T follicular helper cell (primary cell): Measurements from ENCODE around the gene MUSK.
"Not testable (repeated sequence)": the region's sequence is repeated elsewhere in the genome, so short reads cannot be mapped to it uniquely, and the experiment has no call there.

Experiments
- DNase-seq: peaks from one replicate; pipeline ENCODE4 v3.0.0-alpha.2; 2020; ENCODE audit warnings: low read depth

The MUSK gene

DNA sequence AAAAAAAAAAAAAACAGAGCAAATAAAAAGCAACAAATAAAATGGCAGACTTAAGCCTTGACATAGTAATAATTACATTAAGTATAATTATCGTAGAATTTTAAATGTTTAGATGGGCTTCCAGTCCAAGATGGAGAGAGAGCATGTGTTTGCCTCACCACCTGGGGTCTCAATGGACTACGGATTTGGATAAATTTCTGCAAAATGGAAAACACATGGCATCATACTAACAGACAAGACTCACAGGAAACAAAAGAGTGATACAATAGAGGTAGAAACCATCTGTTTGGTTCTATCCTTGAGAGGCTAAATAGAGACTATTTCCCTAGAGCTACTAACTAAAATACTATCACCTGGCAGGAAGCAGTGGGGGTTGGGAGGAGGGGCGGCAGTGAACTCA is 144.3 kb downstream of the MUSK start:
- no peak for DNase-seq

DNA sequence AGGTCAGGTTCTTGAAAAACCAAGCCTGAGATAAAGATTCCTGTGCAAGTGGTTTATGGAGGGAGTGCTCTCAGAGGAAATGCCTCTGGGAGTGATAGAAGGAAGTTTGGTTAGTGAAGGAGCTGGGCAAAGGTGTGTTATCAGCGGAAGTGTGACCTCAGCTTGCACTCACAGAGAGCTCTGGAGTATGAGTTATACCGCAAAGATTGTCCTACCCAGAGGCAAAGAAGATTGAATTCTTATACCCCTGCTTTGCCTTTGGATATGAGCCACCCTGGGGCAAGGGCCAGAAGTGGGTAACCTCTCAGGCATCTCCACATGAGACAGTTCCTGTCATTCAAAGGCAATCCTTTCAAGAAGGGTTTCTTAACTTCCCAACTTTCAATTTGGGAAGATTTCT is 145.6 kb downstream of the MUSK start:
- no peak for DNase-seq

DNA sequence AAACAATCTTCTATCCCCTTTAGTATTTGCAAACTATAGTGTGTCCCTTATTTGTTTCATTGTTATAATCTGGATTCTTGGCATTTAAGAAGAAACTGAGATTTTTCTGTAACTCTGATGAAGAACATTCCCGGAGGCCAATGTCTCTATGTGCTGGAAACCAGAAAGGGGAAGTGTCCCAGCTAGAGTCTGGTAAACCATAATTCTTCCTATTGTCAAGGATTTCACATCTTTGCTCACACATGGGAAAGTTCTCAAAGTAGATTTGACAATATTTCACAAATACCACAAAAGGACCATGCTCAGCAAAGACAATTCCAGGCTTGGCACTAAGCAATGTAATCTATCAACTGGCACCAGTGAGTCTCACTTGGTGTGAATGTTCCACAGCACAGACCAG is 146.8 kb downstream of the MUSK start:
- no peak for DNase-seq

DNA sequence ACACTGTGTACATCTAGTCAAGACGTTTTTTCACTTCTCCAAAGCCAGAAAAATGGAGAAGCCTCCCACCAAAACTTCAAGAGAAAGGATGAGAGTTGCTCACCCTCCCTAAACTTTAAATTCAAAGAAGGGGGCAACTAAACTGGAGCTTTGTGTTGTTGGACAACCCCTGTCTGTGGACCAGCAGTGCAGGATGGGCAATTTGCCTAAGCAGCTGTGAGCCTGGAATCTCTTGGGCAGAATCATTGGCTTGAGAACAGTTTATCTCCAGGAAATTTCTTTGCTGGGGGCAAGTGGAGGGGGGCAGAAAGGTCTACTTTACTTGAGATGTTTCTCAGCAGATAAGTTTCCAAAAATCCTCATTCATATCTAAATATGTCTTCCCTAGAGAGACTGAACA is 151.8 kb downstream of the MUSK start:
- DNase-seq: no peak

DNA sequence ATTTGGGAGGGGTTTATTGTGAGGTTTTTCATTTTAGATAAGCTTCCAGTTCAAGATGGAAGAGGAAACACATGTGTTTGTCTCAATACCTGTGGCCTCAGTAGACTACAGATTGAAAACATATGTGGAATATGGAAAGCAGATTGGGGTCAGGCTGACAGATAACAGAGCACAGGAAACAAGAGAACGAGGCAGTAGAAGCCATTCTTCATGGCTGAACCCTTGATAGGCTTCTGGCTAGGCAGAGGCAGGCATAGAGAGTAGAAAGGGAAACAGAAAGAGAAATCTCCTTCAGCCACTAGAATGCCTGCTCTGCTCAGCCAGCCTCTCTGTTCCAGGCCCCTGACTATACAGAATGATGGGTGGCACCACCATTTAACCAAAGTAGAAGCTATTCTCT is 152.5 kb downstream of the MUSK start:
- no peak for DNase-seq

DNA sequence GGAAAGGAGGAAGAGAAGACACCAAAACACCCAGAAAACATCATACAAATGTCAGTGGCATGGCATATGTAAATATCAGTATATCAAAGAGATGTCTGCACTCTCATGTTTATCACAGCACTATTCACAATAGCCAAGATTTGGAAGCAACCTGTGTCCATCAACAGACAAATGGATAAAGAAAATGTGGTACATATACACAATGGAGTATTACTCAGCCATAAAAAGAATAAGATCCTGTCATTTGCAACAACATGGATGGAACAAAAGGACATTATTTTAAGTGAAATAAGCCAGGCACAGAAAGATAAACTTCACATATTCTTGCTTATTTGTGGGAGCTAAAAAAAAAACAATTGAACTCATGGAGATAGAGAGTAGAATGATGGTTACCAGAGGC is 156.5 kb downstream of the MUSK start:
- DNase-seq: not testable (repeated sequence)

DNA sequence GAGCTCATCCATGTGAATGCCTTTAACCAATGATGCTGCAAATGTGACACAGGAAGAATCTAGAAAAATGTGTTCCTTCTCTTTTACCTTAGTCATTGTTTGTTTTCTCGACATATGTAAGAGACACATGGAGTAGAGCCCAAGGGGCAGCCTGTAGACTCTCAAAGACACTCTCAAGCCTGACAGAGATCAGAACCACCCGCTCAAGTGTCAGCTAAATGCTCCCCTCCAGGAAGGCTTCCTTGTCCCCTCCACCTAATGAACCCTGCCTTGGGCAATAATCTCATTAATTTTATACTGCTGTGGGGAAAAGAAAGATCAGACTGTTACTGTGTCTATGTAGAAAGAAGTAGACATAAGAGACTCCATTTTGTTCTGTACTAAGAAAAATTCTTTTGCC is 157.4 kb downstream of the MUSK start:
- no peak for DNase-seq

DNA sequence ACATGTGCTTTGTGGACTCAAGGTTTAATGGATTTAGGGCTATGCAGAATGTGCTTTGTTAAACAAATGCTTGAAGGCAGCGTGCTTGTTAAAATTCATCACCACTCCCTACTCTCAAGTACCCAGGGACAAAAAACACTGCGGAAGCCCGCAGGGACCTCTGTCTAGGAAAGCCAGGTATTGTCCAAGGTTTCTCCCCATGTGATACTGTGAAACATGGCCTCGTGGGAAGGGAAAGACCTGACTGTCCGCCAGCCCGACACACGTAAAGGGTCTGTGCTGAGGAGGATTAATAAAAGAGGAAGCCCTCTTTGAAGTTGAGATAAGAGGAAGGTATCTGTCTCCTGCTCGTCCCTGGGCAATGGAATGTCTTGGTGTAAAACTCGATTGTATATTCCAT is 157.8 kb downstream of the MUSK start:
- not testable (repeated sequence) for DNase-seq

DNA sequence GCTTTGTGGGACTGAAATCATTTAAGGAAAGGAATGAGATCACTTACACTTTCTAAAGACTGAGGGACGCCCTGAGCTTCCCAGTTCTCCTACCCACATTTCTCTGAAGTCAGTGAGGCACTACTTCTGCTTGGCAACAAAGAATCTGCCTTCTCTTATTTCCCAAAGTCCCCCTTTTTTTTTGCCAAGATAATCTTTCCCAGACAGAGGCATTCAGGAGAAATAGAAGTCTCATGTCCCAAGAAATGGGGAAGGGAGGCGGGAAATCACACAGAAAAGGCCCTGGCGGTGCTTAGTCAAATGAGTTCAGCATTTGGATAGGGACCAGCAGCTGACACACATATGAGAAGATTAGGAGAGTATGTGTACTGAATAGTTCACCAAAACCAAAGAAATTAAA is 159.7 kb downstream of the MUSK start:
- no peak for DNase-seq

DNA sequence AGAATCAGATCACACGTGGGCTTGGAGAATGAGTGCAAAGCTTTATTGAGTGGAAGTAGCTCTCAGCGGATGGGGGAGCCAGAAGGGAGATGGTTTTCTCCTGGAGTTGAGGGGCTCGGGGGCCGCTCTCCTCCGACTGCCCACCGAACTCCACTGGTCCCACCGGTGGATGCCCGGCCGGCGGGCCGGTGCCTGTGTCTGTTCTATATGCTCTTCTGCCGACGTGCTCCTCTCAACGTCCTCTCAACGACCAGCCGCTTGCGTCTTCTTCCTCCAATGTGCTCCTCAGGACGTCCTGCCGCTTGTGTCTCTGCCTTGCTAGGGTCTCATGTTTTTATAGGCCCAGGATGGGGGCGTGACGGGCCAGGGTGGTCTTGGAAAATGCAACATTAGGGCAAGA is 161.9 kb downstream of the MUSK start:
- DNase-seq: no peak

DNA sequence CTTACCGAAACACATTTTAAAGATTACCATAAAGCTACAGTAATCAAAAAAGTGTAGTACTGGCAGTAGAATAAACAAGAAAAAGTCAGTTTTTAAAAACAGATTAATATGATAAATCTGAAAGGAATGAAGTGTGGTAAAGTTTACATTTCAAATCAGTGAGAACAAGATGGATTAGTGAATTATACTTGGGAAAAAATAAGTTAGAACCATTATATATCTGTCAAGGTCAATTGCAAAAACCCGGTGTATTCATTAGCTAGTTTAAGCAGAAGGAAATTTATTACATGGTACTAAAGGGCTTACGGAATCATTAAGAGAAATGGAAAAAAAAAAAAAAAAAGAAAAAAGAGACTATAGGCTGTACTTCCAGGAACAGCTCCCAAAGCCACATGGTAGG is 164.3 kb downstream of the MUSK start:
- no peak for DNase-seq

DNA sequence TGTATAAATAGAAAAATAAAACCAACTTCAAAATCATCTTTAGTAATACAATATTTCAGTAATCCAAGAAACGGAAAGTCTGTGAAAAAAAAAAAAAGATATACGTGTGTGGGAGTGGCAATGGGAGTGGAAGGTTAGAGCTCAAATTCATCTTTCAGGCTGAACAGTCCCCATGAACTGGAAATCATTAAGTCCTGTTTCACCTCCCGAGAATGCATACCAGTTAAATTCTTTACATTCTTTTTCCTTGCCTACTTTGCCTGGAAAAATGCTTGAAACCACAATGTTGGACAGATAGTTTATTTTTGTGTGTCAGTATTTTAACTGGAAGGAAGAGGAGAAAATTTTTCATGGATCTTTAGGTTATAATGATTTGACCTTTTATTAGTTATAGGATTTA is 166.8 kb downstream of the MUSK start:
- no peak for DNase-seq

DNA sequence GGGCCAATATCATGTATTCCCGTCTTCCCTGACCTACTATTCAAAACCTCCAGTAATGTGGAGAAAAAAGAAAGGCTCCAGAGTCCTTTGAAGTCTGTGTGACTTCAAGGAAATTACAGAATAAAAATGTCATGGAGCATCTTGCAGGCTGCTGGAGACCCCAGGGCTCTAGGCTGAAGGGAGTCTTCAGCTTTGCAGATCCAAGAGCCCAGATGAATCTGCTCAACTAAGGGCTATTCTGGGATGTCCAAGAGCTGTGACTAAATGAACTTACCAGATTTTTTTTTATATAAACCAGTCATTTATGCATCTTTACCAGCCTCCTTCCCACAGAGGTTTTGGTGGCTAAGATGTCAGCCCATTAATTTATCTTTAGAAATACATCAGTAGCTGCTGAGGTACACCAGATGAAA is 167.3 kb downstream of the MUSK start:
- DNase-seq: no peak

DNA sequence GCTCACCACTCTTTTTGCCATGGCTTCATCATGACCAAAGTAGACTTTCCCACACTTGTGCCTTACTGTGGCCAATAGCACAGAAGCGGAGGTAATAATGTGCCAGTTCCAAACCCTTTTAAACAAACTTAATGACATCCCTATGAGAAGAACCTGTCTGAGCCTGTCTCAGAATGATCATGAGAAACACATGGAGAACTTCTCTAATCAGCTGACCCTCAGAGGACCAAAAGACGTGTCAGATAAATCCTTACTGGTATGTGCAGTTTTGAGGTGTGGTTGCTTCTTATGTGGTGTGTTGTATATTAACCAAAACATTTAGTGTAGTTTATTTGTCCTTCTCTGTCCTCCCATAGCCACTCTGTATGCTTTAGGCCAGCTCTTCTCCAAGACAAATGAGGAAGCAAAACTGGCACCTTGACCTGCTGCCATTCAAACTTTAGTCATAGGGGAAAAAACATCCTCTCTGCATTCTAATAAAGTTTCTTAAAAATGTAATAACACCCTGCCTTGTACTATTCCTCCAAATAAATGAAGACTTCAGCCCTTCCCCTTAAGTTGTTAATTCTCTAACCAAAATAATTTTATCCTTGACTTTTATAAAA is 168.9 kb downstream of the MUSK start:
- no peak for DNase-seq

DNA sequence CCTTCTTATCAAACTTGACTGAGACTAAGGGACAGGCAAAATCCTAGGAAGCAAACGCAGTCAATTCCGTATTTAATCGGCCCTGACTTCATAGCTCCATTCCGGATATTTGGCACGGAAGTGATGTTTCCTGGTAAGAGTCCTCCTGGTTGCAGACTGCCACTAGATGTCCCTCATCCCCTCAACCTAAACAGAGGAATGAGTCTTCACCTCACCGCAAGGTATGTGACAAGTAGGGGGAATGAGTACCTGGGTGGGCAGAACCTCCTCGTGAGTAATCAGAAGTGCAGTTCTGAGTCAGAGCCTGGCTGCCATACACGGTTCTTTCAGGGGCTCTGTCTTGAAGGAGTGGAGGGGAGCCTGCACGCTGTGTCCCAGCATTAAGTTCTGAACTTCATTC is 173.6 kb downstream of the MUSK start:
- DNase-seq: no peak

DNA sequence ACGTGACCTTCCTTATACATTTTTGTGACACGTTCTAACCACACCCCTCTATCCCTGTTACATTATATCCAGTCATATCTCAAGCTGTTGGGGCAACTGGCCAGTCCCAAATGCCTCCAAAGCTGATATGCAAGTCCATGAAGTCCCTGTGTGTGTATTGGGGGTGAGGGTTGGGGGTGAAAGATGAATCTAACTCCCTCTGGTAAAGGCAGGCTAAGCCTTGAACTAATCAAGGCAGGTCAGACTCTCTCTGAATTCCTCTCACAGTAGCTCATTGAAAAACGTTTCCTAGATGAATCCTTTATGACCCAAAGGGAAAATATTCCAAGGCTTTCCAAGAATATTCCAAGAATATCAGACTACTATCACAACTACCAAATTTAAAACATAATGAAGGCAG is 174.4 kb downstream of the MUSK start:
- no peak for DNase-seq

DNA sequence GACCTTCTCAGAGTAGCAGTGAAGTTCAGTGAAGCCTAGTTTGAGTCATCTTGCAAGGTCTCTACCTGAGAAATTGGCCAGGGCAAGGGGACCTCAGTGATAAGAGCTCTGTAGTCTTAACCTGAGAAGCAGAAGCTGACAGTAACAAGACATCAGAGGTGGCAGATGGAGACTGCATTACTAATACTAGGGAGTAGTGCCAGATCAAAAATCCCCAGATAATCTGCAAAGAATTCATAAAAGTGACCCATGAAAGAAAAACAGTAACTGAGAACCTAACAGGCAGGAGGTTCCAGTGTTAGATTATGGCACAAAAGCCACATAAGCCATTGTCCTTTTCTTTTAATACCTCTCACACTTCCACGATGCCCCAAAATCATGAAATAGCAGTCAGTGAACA is 175.5 kb downstream of the MUSK start:
- no peak for DNase-seq

DNA sequence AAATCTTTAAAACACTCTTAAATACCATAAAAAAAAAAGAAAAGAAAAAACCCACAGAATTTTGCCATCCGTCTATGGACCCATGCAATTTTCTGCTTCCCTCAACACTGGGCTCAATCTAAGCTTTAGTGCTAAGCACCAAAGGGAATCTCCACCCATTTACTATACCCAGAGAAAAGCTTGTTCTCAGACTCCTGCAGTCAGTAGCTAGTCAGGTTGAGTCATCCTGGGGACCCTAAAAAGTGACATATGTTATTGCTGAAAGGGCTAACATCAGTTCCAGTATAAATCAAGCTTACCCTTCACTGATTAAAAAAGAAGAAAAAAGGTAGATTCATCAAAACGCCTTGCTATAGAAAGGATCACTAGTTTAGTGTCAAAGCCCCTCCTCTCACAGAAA is 177.6 kb downstream of the MUSK start:
- no peak for DNase-seq

DNA sequence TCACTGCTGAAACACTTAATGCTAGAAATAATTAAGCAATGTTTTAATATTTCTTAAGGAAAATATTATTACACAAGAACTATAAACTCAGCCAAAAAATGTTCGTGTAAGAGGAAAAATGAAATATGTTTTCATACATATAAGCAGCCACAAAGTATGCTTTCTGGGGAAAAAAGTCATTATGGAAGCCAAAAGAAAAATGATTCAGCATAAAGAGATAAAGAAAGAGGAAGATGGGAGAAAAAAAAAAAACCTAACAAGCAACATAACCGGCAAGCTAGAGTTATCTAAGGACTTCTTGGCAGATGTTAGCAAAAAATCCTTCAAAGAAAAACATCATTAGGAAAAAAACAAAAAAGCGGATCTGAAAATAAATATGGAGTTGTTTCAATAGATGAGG is 179.1 kb downstream of the MUSK start:
- DNase-seq: no peak

DNA sequence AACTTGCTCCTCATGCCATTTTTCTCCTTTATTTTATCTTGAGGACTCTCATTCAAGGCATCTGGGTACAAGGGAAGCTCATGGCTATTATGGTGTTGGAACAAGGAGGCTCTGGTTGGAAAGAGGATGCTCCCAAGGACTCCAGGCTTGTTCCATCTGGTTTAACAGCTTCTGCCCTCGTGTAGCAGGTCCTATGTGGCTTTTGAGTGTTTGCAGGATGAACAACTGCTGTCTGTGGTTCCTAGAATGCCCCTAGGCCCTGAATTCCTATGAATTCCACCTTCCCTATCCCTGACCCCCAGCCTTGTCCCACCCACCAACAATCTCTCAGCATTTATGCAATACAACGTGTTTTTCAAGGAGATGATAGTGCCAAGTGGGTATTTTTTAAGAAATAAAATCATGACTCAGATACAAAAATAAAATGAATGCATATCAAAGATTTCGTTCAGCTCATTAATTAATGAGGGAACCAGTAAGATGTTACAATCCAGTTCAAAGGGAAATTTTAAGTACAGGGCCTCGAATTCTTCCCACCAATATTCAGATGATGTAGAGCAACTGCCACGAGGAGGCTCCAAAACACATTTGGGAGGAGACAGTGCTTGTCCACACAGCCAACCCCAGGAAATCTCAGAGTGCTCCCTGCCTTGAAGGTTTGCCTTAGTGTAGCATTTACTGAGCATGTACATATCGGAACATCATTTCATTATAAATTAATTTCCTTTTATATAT is 182.0 kb downstream of the MUSK start:
- DNase-seq: no peak
